SK-N-SH (cell line): ENCODE data around the gene EEA1. TPM values are rescaled to one million over a fixed set of nuclear protein-coding genes. Genes with fewer than 3 reads are reported as not detected.

Source experiments
- CTCF ChIA-PET: fragments of 300-600, 350-600 bp; formaldehyde crosslinking; extraction: SDS; loops from one replicate; lab custom pipeline; 2021; lab: Yijun Ruan, JAX
- POLR2A ChIA-PET: fragments of 350-600 bp; sonication (Branson Sonifier 250); formaldehyde crosslinking; extraction: SDS; loops from one replicate; lab custom pipeline; 2020; ENCODE audit warnings: antibody characterized with exemption, inconsistent platforms; lab: Yijun Ruan, JAX
- DNase-seq: peaks from one replicate; pipeline ENCODE4 v3.0.0; 2012
- H2AFZ ChIP-seq: fragments of 200-600 bp; sonication (generic); 2 replicates; pipeline ENCODE4 v1.8.1; 2016; ENCODE audit warnings: antibody characterized with exemption, mild to moderate bottlenecking, low read depth
- H3F3A ChIP-seq: fragments of 200-600 bp; sonication (generic); replicated peaks from 2 replicates; pipeline ENCODE3; 2016; ENCODE audit warnings: antibody characterized with exemption, mild to moderate bottlenecking; ENCODE audit not compliant: insufficient read depth
- H3K27ac ChIP-seq, 2 experiments: fragments of 200-500 bp in 1 of 2; fragments of 200-600 bp in 1 of 2; sonication (Bioruptor generic) in 1 of 2; sonication (generic), shearing (Covaris generic) in 1 of 2; 2 replicates each; pipeline versions ENCODE4 v1.5.1 to v1.6.1; 2014 to 2016; ENCODE audit warnings: low read depth in 2 of 2, inconsistent platforms in 1 of 2, low read length in 1 of 2, mild to moderate bottlenecking in 1 of 2, mixed read lengths in 1 of 2
- H3K27me3 ChIP-seq: fragments of 200-600 bp; sonication (generic), shearing (Covaris generic); 2 replicates; pipeline ENCODE4 v1.6.1; 2016; ENCODE audit warnings: mixed run types; ENCODE audit not compliant: insufficient read depth
- H3K36me3 ChIP-seq, 2 experiments: fragments of 200-500 bp in 1 of 2; fragments of 200-600 bp in 1 of 2; sonication (Bioruptor generic) in 1 of 2; sonication (generic) in 1 of 2; replicated peaks in 1 of 2; 2 replicates each; pipeline versions ENCODE3 to v1.5.1; 2014 to 2016; ENCODE audit warnings: low read length in 1 of 2, mild to moderate bottlenecking in 1 of 2; ENCODE audit not compliant: insufficient read depth in 2 of 2, control insufficient read depth in 1 of 2
- H3K4me1 ChIP-seq, 2 experiments: fragments of 200-500 bp in 1 of 2; fragments of 200-600 bp in 1 of 2; sonication (Bioruptor generic) in 1 of 2; sonication (generic), shearing (Covaris generic) in 1 of 2; 2 replicates each; pipeline versions ENCODE4 v1.5.1 to v1.6.1; 2014 to 2016; ENCODE audit warnings: low read depth in 1 of 2, low read length in 1 of 2, mixed run types in 1 of 2; ENCODE audit not compliant: insufficient read depth in 2 of 2, control insufficient read depth in 1 of 2
- H3K4me2 ChIP-seq: fragments of 200-600 bp; sonication (generic), shearing (Covaris generic); 2 replicates; pipeline ENCODE4 v1.6.1; 2017; ENCODE audit warnings: mixed run types
- H3K4me3 ChIP-seq, 2 experiments: fragments of 200-500 bp in 1 of 2; fragments of 200-600 bp in 1 of 2; sonication (Bioruptor generic) in 1 of 2; sonication (generic), shearing (Covaris generic) in 1 of 2; 2 replicates each; pipeline versions ENCODE4 v1.5.1 to v1.8.1; 2014 to 2016; ENCODE audit warnings: low read depth in 2 of 2, inconsistent platforms in 1 of 2, low read length in 1 of 2, mild to moderate bottlenecking in 1 of 2, mixed read lengths in 1 of 2, moderate library complexity in 1 of 2
- H3K79me2 ChIP-seq: fragments of 200-600 bp; sonication (generic); 2 replicates; pipeline ENCODE4 v1.8.1; 2017; ENCODE audit warnings: mild to moderate bottlenecking; ENCODE audit not compliant: insufficient read depth
- H3K9ac ChIP-seq: fragments of 200-600 bp; sonication (generic); 2 replicates; pipeline ENCODE4 v1.6.1; 2017; ENCODE audit warnings: mixed run types
- H3K9me2 ChIP-seq: fragments of 200-600 bp; sonication (generic); 2 replicates; pipeline ENCODE4 v1.6.1; 2017; ENCODE audit warnings: mixed run types
- H3K9me3 ChIP-seq: fragments of 200-600 bp; sonication (generic); 2 replicates; pipeline ENCODE4 v1.6.1; 2017; ENCODE audit warnings: mixed run types, mild to moderate bottlenecking, moderate library complexity
- H4K20me1 ChIP-seq: fragments of 200-600 bp; sonication (generic); 2 replicates; pipeline ENCODE4 v1.6.1; 2017; ENCODE audit warnings: mild to moderate bottlenecking, mixed run types; ENCODE audit not compliant: insufficient read depth
- CHD2 ChIP-seq: fragments of 150-350 bp; IDR thresholded peaks from 2 replicates; pipeline ENCODE4 v1.6.1; 2018; ENCODE audit warnings: low read length; ENCODE audit not compliant: partially characterized antibody
- ELF1 ChIP-seq: IDR thresholded peaks from 2 replicates; pipeline ENCODE4 v1.4.0; 2012
- EP300 ChIP-seq, 2 experiments: IDR thresholded peaks; 2 replicates each; pipeline versions ENCODE4 v1.4.0 to v1.6.1; 2012; ENCODE audit warnings: borderline replicate concordance in 1 of 2, low read depth in 1 of 2, low read length in 1 of 2
- EZH2phosphoT487 ChIP-seq: fragments of 200-600 bp; sonication (generic); IDR thresholded peaks from 2 replicates; pipeline ENCODE4 v1.6.1; 2017; ENCODE audit warnings: low read depth, mixed run types, mild to moderate bottlenecking, antibody characterized with exemption, moderate library complexity, borderline replicate concordance
- FOXM1 ChIP-seq: IDR thresholded peaks from 2 replicates; pipeline ENCODE4 v1.4.0; 2012; ENCODE audit warnings: low read depth, mild to moderate bottlenecking
- IRF3 ChIP-seq: fragments of 150-350 bp; IDR thresholded peaks from 2 replicates; pipeline ENCODE4 v1.6.1; 2016; ENCODE audit warnings: mild to moderate bottlenecking, low read depth, low read length
- MEF2A ChIP-seq: IDR thresholded peaks from 2 replicates; pipeline ENCODE4 v1.4.0; 2012; ENCODE audit warnings: low read depth, borderline replicate concordance
- MXI1 ChIP-seq: IDR thresholded peaks from 2 replicates; pipeline ENCODE4 v1.6.1; 2012; ENCODE audit warnings: mild to moderate bottlenecking, low read depth, low read length, improper control_type of control experiment
- NFIC ChIP-seq: IDR thresholded peaks from 2 replicates; pipeline ENCODE4 v1.4.0; 2012; ENCODE audit warnings: borderline replicate concordance
- RAD21 ChIP-seq: IDR thresholded peaks from 2 replicates; pipeline ENCODE4 v1.6.1; 2012; ENCODE audit warnings: mild to moderate bottlenecking, low read length
- RCOR1 ChIP-seq: fragments of 150-350 bp; IDR thresholded peaks from 2 replicates; pipeline ENCODE4 v1.6.1; 2017; ENCODE audit warnings: antibody characterized with exemption, low read length
- TCF12 ChIP-seq: IDR thresholded peaks from 2 replicates; pipeline ENCODE4 v1.4.0; 2012
- TEAD4 ChIP-seq: IDR thresholded peaks from 2 replicates; pipeline ENCODE4 v1.4.0; 2012; ENCODE audit warnings: mild to moderate bottlenecking, borderline replicate concordance; ENCODE audit not compliant: insufficient read depth
- USF2 ChIP-seq: fragments of 150-350 bp; IDR thresholded peaks from 2 replicates; pipeline ENCODE4 v1.6.1; 2017; ENCODE audit warnings: antibody characterized with exemption, low read length, low read depth, borderline replicate concordance
- YY1 ChIP-seq: IDR thresholded peaks from 2 replicates; pipeline ENCODE4 v1.4.0; 2012; ENCODE audit warnings: low read depth, mild to moderate bottlenecking
- WGBS: methylation state at CpG from one replicate; pipeline ENCODE4 v1.1.6; 2017; ENCODE audit warnings: low lambda C conversion rate; 5-methylcytosine and 5-hydroxymethylcytosine counted together
- polyA plus RNA-seq, 3 experiments: library from polyadenylated mRNA; depleted of rRNA; stranded (reverse); fragments of >200 nt; gene quantifications; 2 replicates each; pipeline ENCODE4 v1.2.3, GENCODE V29; 2012
- TF ChIP-seq, protein P1 (sequence below): IDR thresholded peaks from 2 replicates; pipeline ENCODE4; 2012
- TF ChIP-seq, protein P2 (sequence below): IDR thresholded peaks from 2 replicates; pipeline ENCODE4 v1.4.0; 2012; ENCODE audit warnings: low read depth, borderline replicate concordance

EEA1 gene
- polyA plus RNA-seq, 1 of the 3 experiments (the other 2 are of a cell fraction) = 1.5 TPM

DNA sequence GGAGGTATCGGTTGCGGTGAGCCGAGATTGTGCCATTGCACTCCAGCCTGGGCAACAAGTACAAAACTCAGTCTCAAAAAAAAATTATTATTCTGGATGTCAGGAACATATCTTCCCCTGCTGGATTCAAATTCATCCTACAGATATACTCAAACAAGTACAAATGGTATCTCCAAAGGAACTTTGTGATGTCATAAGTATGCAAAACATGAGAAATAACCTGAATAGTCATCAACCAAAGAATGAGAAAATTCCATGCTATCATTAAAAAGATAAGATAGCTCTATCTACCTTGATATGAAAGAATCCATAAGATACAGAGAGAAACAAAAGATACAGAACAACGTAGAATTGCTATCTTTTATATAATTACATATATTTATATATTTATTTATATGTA is 67.7 kb downstream of the EEA1 start:
- no peaks in the 10 kb centered on the region for H3K9me2 ChIP-seq
- no peak overlapping the region for H3K4me2 ChIP-seq
- no peak for DNase-seq
- no peaks in the 10 kb centered on the region for H3F3A ChIP-seq
- peaks cover 0 to 5% of the 10 kb centered on the region in 2 experiments; a peak in 1 of 4 replicates for H3K4me1 ChIP-seq
- H2AFZ ChIP-seq = no peak overlapping the region
- H3K9me3 ChIP-seq = peaks cover 5% of the 10 kb centered on the region; the same call in 1 of the 2 replicates
- no peaks in the 10 kb centered on the region for H3K79me2 ChIP-seq
- H3K27ac ChIP-seq = no peak overlapping the region
- no peaks in the 10 kb centered on the region for H3K27me3 ChIP-seq
- 95% methylated on average over 4 of the region's 4 CpGs for WGBS
- H4K20me1 ChIP-seq = no peaks in the 10 kb centered on the region
- ChIA-PET CTCF (no interaction called here), POLR2A (no interaction called here)
- TF ChIP-seq EP300 (IDR thresholded peaks at IDR 0.05; ENCODE audit: borderline replicate concordance in 1 of 2, low read depth in 1 of 2, low read length in 1 of 2) = no peak
- no peak for TF ChIP-seq FOXM1
- TF ChIP-seq YY1 = no peak
- no peak for TF ChIP-seq MXI1
- TF ChIP-seq, protein P1, sequence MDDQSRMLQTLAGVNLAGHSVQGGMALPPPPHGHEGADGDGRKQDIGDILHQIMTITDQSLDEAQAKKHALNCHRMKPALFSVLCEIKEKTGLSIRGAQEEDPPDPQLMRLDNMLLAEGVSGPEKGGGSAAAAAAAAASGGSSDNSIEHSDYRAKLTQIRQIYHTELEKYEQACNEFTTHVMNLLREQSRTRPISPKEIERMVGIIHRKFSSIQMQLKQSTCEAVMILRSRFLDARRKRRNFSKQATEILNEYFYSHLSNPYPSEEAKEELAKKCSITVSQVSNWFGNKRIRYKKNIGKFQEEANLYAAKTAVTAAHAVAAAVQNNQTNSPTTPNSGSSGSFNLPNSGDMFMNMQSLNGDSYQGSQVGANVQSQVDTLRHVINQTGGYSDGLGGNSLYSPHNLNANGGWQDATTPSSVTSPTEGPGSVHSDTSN = no peak
- no peak for TF ChIP-seq TCF12
- no peak for TF ChIP-seq USF2
- no peak for TF ChIP-seq NFIC
- TF ChIP-seq EZH2phosphoT487 = no peak
- no peak for TF ChIP-seq RAD21
- no peak for TF ChIP-seq TEAD4
- TF ChIP-seq RCOR1 = no peak
- TF ChIP-seq ELF1 = no peak
- no peak for TF ChIP-seq CHD2
- no peak for TF ChIP-seq IRF3
- TF ChIP-seq MEF2A = no peak
- peaks cover 25 to 65% of the 10 kb centered on the region in 2 experiments for H3K36me3 ChIP-seq
- no peak overlapping the region for H3K4me3 ChIP-seq
- H3K9ac ChIP-seq = no peak overlapping the region

- Histone ChIP-seq H3K79me2 (no peaks in the 10 kb centered on the region), H3K9me2 (no peaks in the 10 kb centered on the region), H3K4me1 (peaks cover 0 to 5% of the 10 kb centered on the region in 2 experiments; a peak in 1 of 4 replicates), H3K9me3 (peaks cover 5% of the 10 kb centered on the region; the same call in 1 of the 2 replicates), H3K27me3 (no peaks in the 10 kb centered on the region), H3F3A (no peaks in the 10 kb centered on the region), H3K36me3 (peaks cover 28 to 73% of the 10 kb centered on the region in 2 experiments), H3K4me2 (no peak overlapping the region), H3K9ac (no peak overlapping the region), H3K4me3 (no peak overlapping the region), H2AFZ (no peak overlapping the region), H4K20me1 (no peaks in the 10 kb centered on the region), H3K27ac (no peak overlapping the region)
- ChIA-PET CTCF (no interaction called here), POLR2A (no interaction called here)
- no peak for DNase-seq
- TF ChIP-seq, protein P2, sequence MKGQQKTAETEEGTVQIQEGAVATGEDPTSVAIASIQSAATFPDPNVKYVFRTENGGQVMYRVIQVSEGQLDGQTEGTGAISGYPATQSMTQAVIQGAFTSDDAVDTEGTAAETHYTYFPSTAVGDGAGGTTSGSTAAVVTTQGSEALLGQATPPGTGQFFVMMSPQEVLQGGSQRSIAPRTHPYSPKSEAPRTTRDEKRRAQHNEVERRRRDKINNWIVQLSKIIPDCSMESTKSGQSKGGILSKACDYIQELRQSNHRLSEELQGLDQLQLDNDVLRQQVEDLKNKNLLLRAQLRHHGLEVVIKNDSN = no peak
Observed at GRCh38 chr12:92860521-92860920, 68.6 kb downstream of the EEA1 start.
